ENCODE measurements around the gene UBTD1.

The UBTD1 gene

DNA sequence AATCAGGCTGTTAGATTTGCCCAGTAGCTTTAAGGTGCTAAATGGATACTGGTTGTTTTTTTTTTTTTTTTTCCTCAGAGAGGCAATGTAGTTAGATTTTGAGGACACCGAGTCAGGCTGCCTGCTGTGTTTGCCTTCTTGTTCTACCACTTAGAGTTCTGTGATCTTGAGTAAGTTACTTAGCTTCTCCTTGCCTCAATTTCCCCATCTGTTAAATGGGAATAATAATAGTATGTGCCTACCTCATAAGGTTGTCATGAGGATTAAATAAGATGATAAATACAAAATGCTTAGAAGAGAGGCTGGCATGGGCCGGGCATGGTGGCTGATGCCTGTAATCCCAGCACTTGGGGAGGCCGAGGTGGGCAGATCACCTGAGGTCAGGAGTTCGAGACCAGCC is 120.0 kb downstream of the UBTD1 start:
- POLR2A ChIA-PET, result no interaction called here

More for the DNA sequence above, 120.0 kb downstream of the UBTD1 start:
- DNase-seq (ENCODE audit: extremely low spot score), result no peak
- CTCF ChIA-PET, result interaction anchor here (0.6 kb wide), 1 partner anchor 441 kb away, joined by 3 read pairs; no protein-coding TSS in a partner anchor
- TF ChIP-seq, protein P1, sequence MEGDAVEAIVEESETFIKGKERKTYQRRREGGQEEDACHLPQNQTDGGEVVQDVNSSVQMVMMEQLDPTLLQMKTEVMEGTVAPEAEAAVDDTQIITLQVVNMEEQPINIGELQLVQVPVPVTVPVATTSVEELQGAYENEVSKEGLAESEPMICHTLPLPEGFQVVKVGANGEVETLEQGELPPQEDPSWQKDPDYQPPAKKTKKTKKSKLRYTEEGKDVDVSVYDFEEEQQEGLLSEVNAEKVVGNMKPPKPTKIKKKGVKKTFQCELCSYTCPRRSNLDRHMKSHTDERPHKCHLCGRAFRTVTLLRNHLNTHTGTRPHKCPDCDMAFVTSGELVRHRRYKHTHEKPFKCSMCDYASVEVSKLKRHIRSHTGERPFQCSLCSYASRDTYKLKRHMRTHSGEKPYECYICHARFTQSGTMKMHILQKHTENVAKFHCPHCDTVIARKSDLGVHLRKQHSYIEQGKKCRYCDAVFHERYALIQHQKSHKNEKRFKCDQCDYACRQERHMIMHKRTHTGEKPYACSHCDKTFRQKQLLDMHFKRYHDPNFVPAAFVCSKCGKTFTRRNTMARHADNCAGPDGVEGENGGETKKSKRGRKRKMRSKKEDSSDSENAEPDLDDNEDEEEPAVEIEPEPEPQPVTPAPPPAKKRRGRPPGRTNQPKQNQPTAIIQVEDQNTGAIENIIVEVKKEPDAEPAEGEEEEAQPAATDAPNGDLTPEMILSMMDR (IDR thresholded peaks at IDR 0.05; ENCODE audit: control extremely low read depth, extremely low read depth, low read depth, missing control alignments), result no peak

Data from GM10248 (cell line).